Measurements from ENCODE around the gene MRPL30.

Gene MRPL30

GRCh38 chr2:99159594-99159993 lies 21.4 kb upstream of the MRPL30 start:
- TF ChIP-seq, protein P1, sequence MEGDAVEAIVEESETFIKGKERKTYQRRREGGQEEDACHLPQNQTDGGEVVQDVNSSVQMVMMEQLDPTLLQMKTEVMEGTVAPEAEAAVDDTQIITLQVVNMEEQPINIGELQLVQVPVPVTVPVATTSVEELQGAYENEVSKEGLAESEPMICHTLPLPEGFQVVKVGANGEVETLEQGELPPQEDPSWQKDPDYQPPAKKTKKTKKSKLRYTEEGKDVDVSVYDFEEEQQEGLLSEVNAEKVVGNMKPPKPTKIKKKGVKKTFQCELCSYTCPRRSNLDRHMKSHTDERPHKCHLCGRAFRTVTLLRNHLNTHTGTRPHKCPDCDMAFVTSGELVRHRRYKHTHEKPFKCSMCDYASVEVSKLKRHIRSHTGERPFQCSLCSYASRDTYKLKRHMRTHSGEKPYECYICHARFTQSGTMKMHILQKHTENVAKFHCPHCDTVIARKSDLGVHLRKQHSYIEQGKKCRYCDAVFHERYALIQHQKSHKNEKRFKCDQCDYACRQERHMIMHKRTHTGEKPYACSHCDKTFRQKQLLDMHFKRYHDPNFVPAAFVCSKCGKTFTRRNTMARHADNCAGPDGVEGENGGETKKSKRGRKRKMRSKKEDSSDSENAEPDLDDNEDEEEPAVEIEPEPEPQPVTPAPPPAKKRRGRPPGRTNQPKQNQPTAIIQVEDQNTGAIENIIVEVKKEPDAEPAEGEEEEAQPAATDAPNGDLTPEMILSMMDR (conservative IDR thresholded peaks at IDR 0.05; ENCODE audit: low read depth, low read length) = no peak
- no peak for DNase-seq (ENCODE audit: low read depth)
- no peak overlapping the region for H3K4me3 ChIP-seq (ENCODE audit: low read depth, low read length)

DNA sequence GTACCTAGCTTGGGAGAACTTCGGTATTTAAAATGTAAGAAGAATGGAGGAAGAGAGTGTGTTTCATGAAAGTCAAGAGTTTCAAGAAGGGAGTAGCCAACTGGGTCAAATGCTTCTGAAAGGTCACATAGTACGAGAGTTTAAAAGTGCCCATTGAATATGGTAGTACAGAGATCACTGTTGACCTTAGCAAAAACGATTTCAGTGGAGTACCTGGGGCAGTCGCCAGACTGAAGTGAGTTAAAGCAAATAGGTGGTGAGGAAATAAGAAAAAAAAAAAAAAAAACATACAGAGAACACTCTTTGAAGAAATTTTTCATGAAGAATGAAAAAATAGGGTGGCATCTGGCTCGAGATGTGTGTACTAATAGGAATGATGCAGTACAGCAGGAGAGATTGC lies 14.8 kb upstream of the MRPL30 start:
- TF ChIP-seq, protein P1 (conservative IDR thresholded peaks at IDR 0.05; ENCODE audit: low read depth, low read length) = no peak

DNA sequence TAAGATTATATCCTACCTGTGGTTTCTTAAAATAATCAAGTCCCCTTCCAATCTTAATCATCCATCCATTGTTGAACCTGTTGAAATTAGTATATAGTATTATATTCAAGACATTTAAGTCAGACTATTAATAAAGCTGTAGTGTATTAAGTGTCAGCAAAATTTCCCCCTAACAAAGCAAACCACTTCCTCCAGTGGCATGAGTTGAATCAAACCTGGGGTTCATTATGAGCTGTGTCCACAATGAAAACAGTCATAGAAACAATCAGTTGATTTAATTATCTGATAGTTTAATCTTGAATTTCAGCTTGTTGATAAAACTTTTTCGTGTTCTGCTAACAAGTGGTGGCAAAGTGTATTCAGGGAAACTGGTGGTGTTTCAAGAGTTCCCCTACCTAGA lies 11.4 kb upstream of the MRPL30 start:
- no peak for DNase-seq (ENCODE audit: low read depth)
- H3K4me3 ChIP-seq (ENCODE audit: low read depth, low read length) = no peak overlapping the region
- TF ChIP-seq, protein P1 (conservative IDR thresholded peaks at IDR 0.05; ENCODE audit: low read depth, low read length) = no peak

More for the DNA sequence above, 14.8 kb upstream of the MRPL30 start:
- no peak for DNase-seq (ENCODE audit: low read depth)
- no peak overlapping the region for H3K4me3 ChIP-seq (ENCODE audit: low read depth, low read length)

DNA sequence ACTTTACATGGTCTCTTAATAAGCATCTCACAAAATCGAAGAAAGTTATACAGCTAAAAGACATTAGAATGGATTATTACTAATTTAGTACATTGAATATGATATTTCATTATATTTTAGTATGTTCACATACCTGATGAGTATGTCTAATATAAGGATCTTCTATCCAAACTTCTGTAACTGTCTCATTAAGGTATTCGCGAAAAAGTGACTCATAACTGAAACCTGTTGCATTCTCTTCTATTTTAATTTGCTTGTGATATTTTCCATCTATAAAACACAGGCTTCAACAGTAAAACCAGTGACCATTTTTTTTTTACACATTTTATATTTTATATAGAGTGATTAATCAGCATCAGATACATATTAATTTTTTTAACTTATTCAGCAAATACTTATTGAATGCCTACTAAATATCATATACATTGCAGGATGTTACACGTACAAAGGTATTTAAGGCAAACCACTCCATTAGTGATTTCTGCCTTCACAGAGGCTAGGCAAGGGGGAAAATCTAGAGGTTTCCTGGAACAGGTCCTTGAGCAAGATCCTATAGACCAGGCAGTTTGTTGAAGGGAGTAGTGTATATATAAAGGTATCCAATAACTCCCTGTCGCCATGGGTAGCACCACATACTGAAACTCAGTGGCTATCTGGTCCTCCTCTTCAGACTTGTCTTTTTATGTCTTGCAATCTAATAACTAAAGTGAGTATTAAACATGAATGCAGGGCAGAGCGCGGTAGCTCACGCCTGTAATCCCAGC lies 9.4 kb upstream of the MRPL30 start:
- TF ChIP-seq, protein P1 (conservative IDR thresholded peaks at IDR 0.05; ENCODE audit: low read depth, low read length) = no peak
- H3K4me3 ChIP-seq (ENCODE audit: low read depth, low read length) = no peak overlapping the region
- no peak for DNase-seq (ENCODE audit: low read depth)

DNA sequence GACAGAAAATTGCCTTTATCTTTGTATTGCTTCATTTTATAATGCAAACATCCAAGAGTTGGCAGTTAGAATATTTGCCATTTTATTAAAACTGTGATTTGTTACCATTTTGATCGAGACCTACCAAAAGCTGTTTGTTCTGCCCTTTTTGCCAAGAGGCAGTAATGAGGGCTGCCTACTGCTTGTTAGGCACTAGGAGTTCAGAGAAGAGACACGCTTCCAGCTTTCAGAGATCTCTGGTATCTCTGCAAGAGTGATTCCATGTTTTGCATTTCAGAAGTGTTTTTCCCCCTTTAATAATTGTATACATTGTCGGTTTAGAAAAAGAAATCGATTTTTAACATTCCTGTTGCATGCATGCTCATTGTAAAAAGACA lies 628 bp downstream of the MRPL30 start:
- H3K4me3 ChIP-seq (ENCODE audit: low read depth, low read length) = peak overlapping the region; percentile 96
- TF ChIP-seq, protein P1 (conservative IDR thresholded peaks at IDR 0.05; ENCODE audit: low read depth, low read length) = no peak
- peak; percentile 13 for DNase-seq (ENCODE audit: low read depth)

- TF ChIP-seq, protein P1 (conservative IDR thresholded peaks at IDR 0.05; ENCODE audit: low read depth, low read length) = no peak
- no peak for DNase-seq (ENCODE audit: low read depth)
- H3K4me3 ChIP-seq (ENCODE audit: low read depth, low read length) = no peak overlapping the region
These were observed 2.0 kb downstream of the MRPL30 start for GRCh38 chr2:99183025-99183424.

DNA sequence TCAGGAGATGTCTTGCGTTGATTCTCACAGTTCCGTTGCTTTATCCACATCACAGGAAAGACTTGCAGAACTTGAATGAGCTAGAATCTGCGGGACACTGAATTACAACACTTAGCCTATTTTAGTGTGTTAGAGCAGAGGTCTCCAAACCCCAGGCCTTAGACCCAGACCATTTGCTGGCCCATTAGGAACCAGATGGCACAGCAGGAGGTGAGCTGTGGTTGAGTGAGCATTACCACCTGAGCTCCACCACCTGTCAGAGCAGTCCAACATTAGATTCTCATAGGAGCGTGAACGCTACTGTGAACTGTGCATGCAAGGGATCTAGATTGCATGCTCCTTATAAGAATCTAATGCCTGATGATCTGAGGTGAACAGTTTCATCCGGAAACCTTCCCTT lies 3.8 kb downstream of the MRPL30 start:
- TF ChIP-seq, protein P1 (conservative IDR thresholded peaks at IDR 0.05; ENCODE audit: low read depth, low read length) = no peak
- H3K4me3 ChIP-seq (ENCODE audit: low read depth, low read length) = no peak overlapping the region
- no peak for DNase-seq (ENCODE audit: low read depth)
